GM06990 (cell line): Measurements from ENCODE around the gene KLF13.

Source experiments
- DNase-seq: peaks from one replicate; pipeline ENCODE4 v3.0.0-alpha.2; 2011; ENCODE audit not compliant: insufficient read length; ENCODE audit errors: extremely low read depth
- H3K27me3 ChIP-seq: replicated peaks from 2 replicates; pipeline ENCODE4 v1.6.0; 2011; ENCODE audit warnings: low read length; ENCODE audit not compliant: control insufficient read depth, insufficient read depth
- H3K36me3 ChIP-seq: 2 replicates; pipeline ENCODE4 v1.5.1; 2011; ENCODE audit warnings: low read length; ENCODE audit not compliant: control insufficient read depth, insufficient read depth
- H3K4me3 ChIP-seq: replicated peaks from 2 replicates; pipeline ENCODE4 v1.5.1; 2011; ENCODE audit warnings: low read depth, mild to moderate bottlenecking, control low read depth, low read length
- TF ChIP-seq, protein P1 (sequence below): IDR thresholded peaks from 2 replicates; pipeline ENCODE4 v1.5.1; 2011; ENCODE audit warnings: low read length, control low read depth, mild to moderate bottlenecking, inconsistent platforms; ENCODE audit not compliant: insufficient read depth, poor library complexity, severe bottlenecking

The KLF13 gene

DNA sequence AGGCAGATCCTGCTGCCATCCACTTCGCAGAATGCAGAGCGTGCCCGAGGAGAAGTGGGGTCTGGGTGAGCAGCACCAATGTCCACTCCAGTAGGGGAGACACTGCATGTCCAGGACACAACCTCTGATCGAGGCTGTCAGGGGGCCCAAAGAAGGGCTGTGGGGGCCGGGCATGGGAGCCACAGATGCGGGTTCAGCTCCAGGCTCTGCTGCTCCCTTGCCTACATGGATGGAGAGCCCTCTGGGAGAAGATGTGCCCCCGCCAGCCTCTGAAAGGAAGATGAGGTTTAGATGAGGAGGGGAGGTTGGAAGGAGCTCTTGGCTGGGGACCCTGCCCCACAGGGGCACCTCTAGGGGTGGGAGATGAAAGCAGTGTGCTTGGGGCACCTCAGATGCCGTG lies 75.4 kb downstream of the KLF13 start:
- TF ChIP-seq, protein P1, sequence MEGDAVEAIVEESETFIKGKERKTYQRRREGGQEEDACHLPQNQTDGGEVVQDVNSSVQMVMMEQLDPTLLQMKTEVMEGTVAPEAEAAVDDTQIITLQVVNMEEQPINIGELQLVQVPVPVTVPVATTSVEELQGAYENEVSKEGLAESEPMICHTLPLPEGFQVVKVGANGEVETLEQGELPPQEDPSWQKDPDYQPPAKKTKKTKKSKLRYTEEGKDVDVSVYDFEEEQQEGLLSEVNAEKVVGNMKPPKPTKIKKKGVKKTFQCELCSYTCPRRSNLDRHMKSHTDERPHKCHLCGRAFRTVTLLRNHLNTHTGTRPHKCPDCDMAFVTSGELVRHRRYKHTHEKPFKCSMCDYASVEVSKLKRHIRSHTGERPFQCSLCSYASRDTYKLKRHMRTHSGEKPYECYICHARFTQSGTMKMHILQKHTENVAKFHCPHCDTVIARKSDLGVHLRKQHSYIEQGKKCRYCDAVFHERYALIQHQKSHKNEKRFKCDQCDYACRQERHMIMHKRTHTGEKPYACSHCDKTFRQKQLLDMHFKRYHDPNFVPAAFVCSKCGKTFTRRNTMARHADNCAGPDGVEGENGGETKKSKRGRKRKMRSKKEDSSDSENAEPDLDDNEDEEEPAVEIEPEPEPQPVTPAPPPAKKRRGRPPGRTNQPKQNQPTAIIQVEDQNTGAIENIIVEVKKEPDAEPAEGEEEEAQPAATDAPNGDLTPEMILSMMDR: no peak
- Histone ChIP-seq H3K4me3 (no peak overlapping the region), H3K27me3 (no peaks in the 10 kb centered on the region), H3K36me3 (no peaks in the 10 kb centered on the region)
- no peak for DNase-seq

DNA sequence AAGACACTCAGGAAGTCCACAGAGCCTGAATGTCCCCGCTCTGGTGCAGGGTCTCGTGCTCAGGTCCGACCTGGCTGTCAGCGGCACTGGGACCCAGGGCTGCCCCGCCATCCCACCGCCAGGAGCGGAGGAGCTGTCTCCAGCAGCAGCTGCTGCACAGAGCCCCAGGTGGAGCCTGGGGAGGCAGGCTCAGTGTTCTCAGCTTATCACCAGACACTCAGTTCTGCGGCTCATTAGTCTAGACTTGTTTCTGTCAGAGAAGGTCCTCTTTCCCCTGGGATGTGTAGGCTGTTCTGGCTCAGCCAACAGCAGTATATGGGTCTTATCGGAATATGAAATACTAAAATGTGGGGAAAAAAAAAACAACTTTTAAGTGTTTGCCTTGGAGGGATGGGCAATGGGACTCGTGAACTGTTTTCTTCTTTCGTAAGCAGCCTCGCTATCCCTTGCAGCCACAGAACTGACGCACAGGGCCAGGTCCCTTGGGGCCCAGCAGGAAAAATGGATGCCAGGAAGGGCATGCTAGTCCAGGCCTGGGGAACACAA lies 75.9 kb downstream of the KLF13 start:
- TF ChIP-seq, protein P1: no peak
- no peaks in the 10 kb centered on the region for H3K36me3 ChIP-seq
- no peak overlapping the region for H3K4me3 ChIP-seq
- H3K27me3 ChIP-seq: no peaks in the 10 kb centered on the region
- DNase-seq: no peak

DNA sequence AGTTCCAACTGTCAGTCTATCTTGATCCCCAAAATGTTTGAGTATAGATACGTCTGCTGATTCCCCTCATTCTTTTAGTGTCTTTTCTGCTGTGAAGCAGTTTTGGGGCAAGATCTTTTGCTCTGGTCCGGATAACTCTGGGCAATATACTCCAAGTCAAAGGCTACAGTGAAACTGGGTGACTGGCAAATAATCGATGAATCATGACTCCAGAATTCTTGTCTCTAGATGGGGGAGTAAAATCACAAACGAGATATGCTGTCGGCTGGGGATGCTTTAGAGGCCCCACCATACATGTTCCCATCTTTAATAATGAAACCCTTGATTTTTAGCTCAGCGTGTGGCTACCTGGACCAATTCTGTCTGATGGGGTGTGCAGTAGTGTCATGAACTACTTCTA lies 76.5 kb downstream of the KLF13 start:
- TF ChIP-seq, protein P1: no peak
- Histone ChIP-seq H3K27me3 (no peaks in the 10 kb centered on the region), H3K4me3 (no peak overlapping the region), H3K36me3 (no peaks in the 10 kb centered on the region)
- no peak for DNase-seq

DNA sequence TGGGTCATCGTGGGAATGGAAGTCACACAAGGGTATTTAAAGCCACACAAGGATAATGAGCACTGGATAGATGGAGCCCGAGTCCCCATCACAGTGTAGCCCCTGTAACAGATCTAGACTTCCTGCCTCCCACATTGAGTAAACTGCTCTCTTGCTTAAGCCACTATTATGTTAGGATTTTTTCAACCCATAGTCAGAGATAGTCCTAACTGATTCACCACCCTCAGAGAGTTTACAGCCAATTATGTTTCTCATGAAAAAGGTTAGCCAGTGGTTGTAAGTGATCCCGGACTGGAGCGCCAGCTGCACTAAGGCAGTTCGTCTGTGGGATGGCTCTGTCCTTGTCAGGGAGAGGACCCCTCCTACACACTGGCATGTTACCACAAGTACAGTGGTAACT lies 77.0 kb downstream of the KLF13 start:
- H3K36me3 ChIP-seq: no peaks in the 10 kb centered on the region
- H3K27me3 ChIP-seq: no peaks in the 10 kb centered on the region
- no peak for DNase-seq
- TF ChIP-seq, protein P1: no peak
- H3K4me3 ChIP-seq: no peak overlapping the region

DNA sequence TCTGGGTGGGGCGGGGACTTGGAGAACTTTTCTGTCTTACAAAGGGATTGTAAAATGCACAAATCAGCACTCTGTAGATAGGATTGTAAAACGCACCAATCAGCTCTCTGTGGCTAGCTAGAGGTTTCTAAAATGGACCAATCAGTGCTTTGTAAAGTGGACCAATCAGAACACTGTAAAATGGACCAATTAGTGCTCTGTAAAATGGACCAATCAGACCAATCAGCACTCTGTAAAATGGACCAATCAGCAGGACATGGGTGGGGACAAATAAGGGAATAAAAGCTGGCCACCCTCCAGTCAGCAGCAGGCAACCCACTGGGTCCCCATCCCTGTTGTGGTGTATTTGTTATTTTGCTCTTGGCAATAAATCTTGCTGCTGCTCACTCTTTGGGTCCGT lies 77.7 kb downstream of the KLF13 start:
- H3K27me3 ChIP-seq: no peaks in the 10 kb centered on the region
- TF ChIP-seq, protein P1: no peak
- DNase-seq: no peak
- no peaks in the 10 kb centered on the region for H3K36me3 ChIP-seq
- no peak overlapping the region for H3K4me3 ChIP-seq

DNA sequence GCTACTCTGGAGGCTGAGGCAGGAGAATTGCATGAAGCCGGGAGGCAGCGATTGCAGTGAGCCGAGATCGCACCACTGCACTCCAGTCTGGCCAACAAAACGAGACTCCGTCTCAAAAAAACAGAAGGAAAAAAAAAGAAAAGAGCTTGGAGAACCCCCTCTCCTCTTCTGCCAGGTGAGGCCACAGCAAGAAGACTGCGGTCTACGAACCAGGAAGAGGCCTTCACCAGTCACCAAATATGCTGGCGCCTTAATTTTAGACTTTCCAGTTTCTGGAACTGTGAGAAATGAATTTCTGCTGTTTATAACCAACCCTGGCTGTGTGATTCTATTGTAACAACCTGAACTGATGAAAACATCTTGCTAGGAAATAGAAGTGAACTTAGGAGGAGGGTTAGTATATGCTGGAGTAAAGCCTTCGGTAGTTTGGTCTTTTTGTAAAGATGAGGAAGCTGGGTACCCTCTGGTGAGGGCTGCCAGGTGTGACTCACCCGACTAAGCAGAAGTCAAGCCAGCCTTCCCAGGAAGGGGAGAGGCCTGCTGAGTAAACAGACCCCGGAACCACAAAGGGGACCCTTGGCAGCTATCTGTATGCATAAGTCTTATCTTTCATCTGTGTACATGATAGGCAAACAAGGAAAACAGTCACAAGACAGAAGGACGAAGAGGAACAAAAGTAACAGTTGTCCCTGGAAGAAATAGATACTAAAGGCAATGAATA lies 78.7 kb downstream of the KLF13 start:
- DNase-seq: no peak
- H3K27me3 ChIP-seq: no peaks in the 10 kb centered on the region
- no peaks in the 10 kb centered on the region for H3K36me3 ChIP-seq
- TF ChIP-seq, protein P1: no peak
- no peak overlapping the region for H3K4me3 ChIP-seq
